ENCODE results near the gene KCNAB2. TPM values are rescaled to one million over a fixed set of nuclear protein-coding genes. Genes with fewer than 3 reads are reported as not detected.
A peak's percentile ranks its signal among the peaks of the same experiment; 100 is the strongest.

KCNAB2 gene
- total RNA-seq, 1 donor: 5.8 TPM

GRCh38 chr1:6099787-6100765 is 54.4 kb downstream of the KCNAB2 start:
- no peaks in the 10 kb centered on the region for H3K27me3 ChIP-seq (ENCODE audit: insufficient read depth, low read length)
- no peaks in the 10 kb centered on the region for H3K4me1 ChIP-seq (ENCODE audit: insufficient read depth, low read length)
- no peak for DNase-seq (ENCODE audit: insufficient read length, low spot score, missing footprints)
- H3K36me3 ChIP-seq (ENCODE audit: insufficient read depth, low read length): no peaks in the 10 kb centered on the region
- H2AFZ ChIP-seq (ENCODE audit: low read length): no peak overlapping the region
- no peaks in the 10 kb centered on the region for H3K9me3 ChIP-seq (ENCODE audit: low read depth, low read length)
- no peaks in the 10 kb centered on the region for H4K20me1 ChIP-seq (ENCODE audit: insufficient read depth, low read length)
- H3K27ac ChIP-seq (ENCODE audit: low read depth, low read length): no peak overlapping the region
- no peaks in the 10 kb centered on the region for H3K79me2 ChIP-seq (ENCODE audit: insufficient read depth, low read length)
- H3K4me3 ChIP-seq (ENCODE audit: insufficient read depth, low read length): no peak overlapping the region
- peak; percentile 9 for TF ChIP-seq CTCF (IDR thresholded peaks at IDR 0.05; ENCODE audit: extremely low read depth, low read depth, low read length)
- H3K4me2 ChIP-seq (ENCODE audit: insufficient read depth, low read length): no peak overlapping the region

GRCh38 chr1:6100861-6101783 is 55.4 kb downstream of the KCNAB2 start:
- Histone ChIP-seq H3K4me3 (ENCODE audit: insufficient read depth, low read length) (no peak overlapping the region), H2AFZ (ENCODE audit: low read length) (no peak overlapping the region), H3K36me3 (ENCODE audit: insufficient read depth, low read length) (no peaks in the 10 kb centered on the region), H3K4me2 (ENCODE audit: insufficient read depth, low read length) (no peak overlapping the region), H3K27ac (ENCODE audit: low read depth, low read length) (no peak overlapping the region), H3K9me3 (ENCODE audit: low read depth, low read length) (no peaks in the 10 kb centered on the region), H3K4me1 (ENCODE audit: insufficient read depth, low read length) (no peaks in the 10 kb centered on the region), H4K20me1 (ENCODE audit: insufficient read depth, low read length) (no peaks in the 10 kb centered on the region), H3K79me2 (ENCODE audit: insufficient read depth, low read length) (no peaks in the 10 kb centered on the region), H3K27me3 (ENCODE audit: insufficient read depth, low read length) (no peaks in the 10 kb centered on the region)
- TF ChIP-seq CTCF (IDR thresholded peaks at IDR 0.05; ENCODE audit: extremely low read depth, low read depth, low read length): no peak
- no peak for DNase-seq (ENCODE audit: insufficient read length, low spot score, missing footprints)

GRCh38 chr1:6101826-6102531 is 56.3 kb downstream of the KCNAB2 start:
- Histone ChIP-seq H3K9me3 (ENCODE audit: low read depth, low read length) (no peaks in the 10 kb centered on the region), H3K4me2 (ENCODE audit: insufficient read depth, low read length) (no peak overlapping the region), H3K27me3 (ENCODE audit: insufficient read depth, low read length) (no peaks in the 10 kb centered on the region), H2AFZ (ENCODE audit: low read length) (no peak overlapping the region), H3K79me2 (ENCODE audit: insufficient read depth, low read length) (no peaks in the 10 kb centered on the region), H4K20me1 (ENCODE audit: insufficient read depth, low read length) (no peaks in the 10 kb centered on the region), H3K4me3 (ENCODE audit: insufficient read depth, low read length) (no peak overlapping the region), H3K36me3 (ENCODE audit: insufficient read depth, low read length) (no peaks in the 10 kb centered on the region), H3K27ac (ENCODE audit: low read depth, low read length) (no peak overlapping the region), H3K4me1 (ENCODE audit: insufficient read depth, low read length) (no peaks in the 10 kb centered on the region)
- no peak for TF ChIP-seq CTCF (IDR thresholded peaks at IDR 0.05; ENCODE audit: extremely low read depth, low read depth, low read length)
- DNase-seq (ENCODE audit: insufficient read length, low spot score, missing footprints): no peak

Measured in osteoblast (primary cell).